H1 (cell line): Measurements from ENCODE around the gene DGKA. TPM values are rescaled to one million over a fixed set of nuclear protein-coding genes. Genes with fewer than 3 reads are reported as not detected.

Source experiments
- CTCF ChIA-PET: fragments of 300-600 bp; sonication (Branson Sonifier 250); formaldehyde crosslinking; loops from one replicate; lab custom pipeline; 2021; ENCODE audit not compliant: partially characterized antibody; lab: Charles Lee
- POLR2A ChIA-PET: fragments of 300-600 bp; sonication (Branson Sonifier 250); formaldehyde crosslinking; loops from one replicate; lab custom pipeline; 2021; ENCODE audit warnings: inconsistent platforms; ENCODE audit not compliant: partially characterized antibody; lab: Charles Lee
- DNase-seq, 2 experiments: peaks; one replicate each; pipeline versions ENCODE4 v3.0.0 to v3.0.0-alpha.2; 2010 to 2022; ENCODE audit warnings: low spot score in 2 of 2, low read depth in 1 of 2, mixed read lengths in 1 of 2
- FAIRE-seq: peaks from 2 replicates; lab custom pipeline; 2011; peaks lifted over from hg19 to GRCh38; lab: Jason Lieb, UNC
- H2AFZ ChIP-seq: 2 replicates; pipeline ENCODE4 v1.8.1; 2012; ENCODE audit warnings: low read length, inconsistent platforms
- H2AK5ac ChIP-seq: 2 replicates; pipeline ENCODE4 v1.6.1; 2013; ENCODE audit warnings: low read depth, low read length
- H2BK120ac ChIP-seq: replicated peaks from 2 replicates; pipeline ENCODE3; 2013; ENCODE audit warnings: low read depth, low read length, inconsistent platforms
- H2BK12ac ChIP-seq: 2 replicates; pipeline ENCODE4 v1.6.1; 2013; ENCODE audit warnings: low read depth, low read length
- H2BK15ac ChIP-seq: 2 replicates; pipeline ENCODE4 v1.6.1; 2013; ENCODE audit warnings: low read length
- H2BK20ac ChIP-seq: 2 replicates; pipeline ENCODE4 v1.6.1; 2013; ENCODE audit warnings: low read length
- H2BK5ac ChIP-seq: 2 replicates; pipeline ENCODE4 v1.6.1; 2013; ENCODE audit warnings: low read depth, low read length
- H3K14ac ChIP-seq: 2 replicates; pipeline ENCODE4 v1.6.1; 2013; ENCODE audit warnings: inconsistent platforms; ENCODE audit not compliant: insufficient read length
- H3K18ac ChIP-seq: 2 replicates; pipeline ENCODE4 v1.6.1; 2013; ENCODE audit warnings: low read length; ENCODE audit errors: extremely low read depth
- H3K23ac ChIP-seq: 2 replicates; pipeline ENCODE4 v1.6.1; 2013; ENCODE audit warnings: inconsistent platforms; ENCODE audit not compliant: insufficient read length
- H3K23me2 ChIP-seq: 2 replicates; pipeline ENCODE4 v1.6.1; 2013; ENCODE audit warnings: low read depth, low read length
- H3K27ac ChIP-seq: 2 replicates; pipeline ENCODE4 v1.6.1; 2011; ENCODE audit warnings: low read depth, low read length, inconsistent platforms
- H3K27me3 ChIP-seq, 4 experiments: replicated peaks in 1 of 4; 1 replicate in 1 of 4; 2 replicates in 3 of 4; pipeline versions ENCODE4 v1.6.1 to v1.8.1; 2011 to 2013; ENCODE audit warnings: low read length in 3 of 4, mild to moderate bottlenecking in 3 of 4, inconsistent platforms in 2 of 4, mixed read lengths in 2 of 4, moderate library complexity in 1 of 4; ENCODE audit not compliant: control insufficient read depth in 3 of 4, insufficient read depth in 3 of 4; ENCODE audit errors: extremely low read depth in 1 of 4
- H3K36me3 ChIP-seq, 4 experiments: 2 replicates each; pipeline versions ENCODE4 v1.6.1 to v1.8.1; 2011 to 2013; ENCODE audit warnings: mild to moderate bottlenecking in 4 of 4, low read length in 3 of 4, moderate library complexity in 2 of 4, control low read depth in 1 of 4, inconsistent platforms in 1 of 4; ENCODE audit not compliant: insufficient read depth in 4 of 4, control insufficient read depth in 2 of 4
- H3K4ac ChIP-seq: replicated peaks from 2 replicates; pipeline ENCODE3; 2013; ENCODE audit warnings: low read length, low read depth, mixed read lengths, inconsistent platforms; ENCODE audit not compliant: insufficient read length
- H3K4me1 ChIP-seq, 4 experiments: replicated peaks in 1 of 4; 1 replicate in 1 of 4; 2 replicates in 3 of 4; pipeline versions ENCODE4 v1.6.1 to v1.8.1; 2011 to 2013; ENCODE audit warnings: low read length in 3 of 4, inconsistent platforms in 2 of 4, mixed read lengths in 1 of 4; ENCODE audit not compliant: insufficient read depth in 4 of 4, control insufficient read depth in 3 of 4
- H3K4me2 ChIP-seq, 2 experiments: 2 replicates each; pipeline versions ENCODE4 v1.6.1 to v1.8.1; 2011 to 2013; ENCODE audit warnings: low read depth in 2 of 2, low read length in 2 of 2, control low read depth in 1 of 2, inconsistent platforms in 1 of 2, mild to moderate bottlenecking in 1 of 2; ENCODE audit not compliant: insufficient read depth in 1 of 2
- H3K4me3 ChIP-seq, 4 experiments: fragments of 200-600, 300-600 bp in 1 of 4; sonication (generic), shearing (Covaris generic), sonication (Bioruptor Twin) in 1 of 4; 2 replicates each; pipeline versions ENCODE4 v1.5.1 to v1.8.1; 2011 to 2016; ENCODE audit warnings: low read length in 4 of 4, low read depth in 3 of 4, control low read depth in 2 of 4, inconsistent platforms in 2 of 4, mild to moderate bottlenecking in 2 of 4, mixed read lengths in 1 of 4, moderate library complexity in 1 of 4; ENCODE audit not compliant: insufficient read depth in 2 of 4; ENCODE audit errors: extremely low read depth in 1 of 4
- H3K56ac ChIP-seq: replicated peaks from 2 replicates; pipeline ENCODE3; 2013; ENCODE audit warnings: low read depth, mild to moderate bottlenecking, mixed read lengths, low read length, inconsistent platforms; ENCODE audit not compliant: insufficient read length
- H3K79me1 ChIP-seq: 2 replicates; pipeline ENCODE4 v1.6.1; 2013; ENCODE audit warnings: low read depth, low read length, control low read depth
- H3K79me2 ChIP-seq, 2 experiments: 2 replicates each; pipeline versions ENCODE4 v1.6.1 to v1.8.1; 2012 to 2013; ENCODE audit warnings: low read length in 2 of 2, mild to moderate bottlenecking in 2 of 2, inconsistent platforms in 1 of 2; ENCODE audit not compliant: insufficient read depth in 2 of 2, control insufficient read depth in 1 of 2
- H3K9ac ChIP-seq, 4 experiments: replicated peaks in 1 of 4; 1 replicate in 1 of 4; 2 replicates in 3 of 4; pipeline versions ENCODE4 v1.6.1 to v1.8.1; 2011 to 2013; ENCODE audit warnings: low read depth in 3 of 4, low read length in 3 of 4, control low read depth in 2 of 4, mild to moderate bottlenecking in 2 of 4, moderate library complexity in 2 of 4, inconsistent platforms in 1 of 4; ENCODE audit errors: extremely low read depth in 1 of 4
- H3K9me3 ChIP-seq, 2 experiments: 2 replicates each; pipeline versions ENCODE4 v1.6.1 to v1.8.1; 2012 to 2013; ENCODE audit warnings: mild to moderate bottlenecking in 2 of 2, moderate library complexity in 2 of 2, control low read depth in 1 of 2, inconsistent platforms in 1 of 2, low read depth in 1 of 2, low read length in 1 of 2, mixed read lengths in 1 of 2; ENCODE audit not compliant: insufficient read depth in 2 of 2
- H4K20me1 ChIP-seq, 2 experiments: replicated peaks in 1 of 2; 2 replicates each; pipeline versions ENCODE3 to v1.8.1; 2011 to 2013; ENCODE audit warnings: inconsistent platforms in 2 of 2, low read length in 2 of 2, mild to moderate bottlenecking in 1 of 2; ENCODE audit not compliant: insufficient read depth in 2 of 2, control insufficient read depth in 1 of 2
- H4K5ac ChIP-seq: 2 replicates; pipeline ENCODE4 v1.6.1; 2013; ENCODE audit warnings: low read length, low read depth, mixed read lengths, inconsistent platforms; ENCODE audit not compliant: insufficient read length
- H4K8ac ChIP-seq: 2 replicates; pipeline ENCODE4 v1.8.0; 2013; ENCODE audit warnings: mild to moderate bottlenecking, moderate library complexity, low read length, inconsistent platforms; ENCODE audit not compliant: insufficient read depth; ENCODE audit errors: extremely low read depth
- H4K91ac ChIP-seq: replicated peaks from 2 replicates; pipeline ENCODE3; 2013; ENCODE audit warnings: low read length, mixed read lengths, inconsistent platforms; ENCODE audit not compliant: insufficient read length
- BRCA1 ChIP-seq: IDR thresholded peaks from 2 replicates; pipeline ENCODE4 v1.6.1; 2012; ENCODE audit warnings: low read depth, low read length, improper control_type of control experiment
- RAD21 ChIP-seq, 2 experiments: IDR thresholded peaks in 1 of 2; conservative IDR thresholded peaks in 1 of 2; 2 replicates each; pipeline ENCODE4 v1.6.1; 2011; ENCODE audit warnings: low read depth in 2 of 2, low read length in 2 of 2, improper control_type of control experiment in 1 of 2, inconsistent platforms in 1 of 2, mild to moderate bottlenecking in 1 of 2, moderate library complexity in 1 of 2
- TAF1 ChIP-seq: IDR thresholded peaks from 2 replicates; pipeline ENCODE4 v1.6.1; 2011; ENCODE audit warnings: mild to moderate bottlenecking, low read depth, low read length
- WGBS, 2 experiments: shearing (Covaris generic) in 1 of 2; methylation state at CpG; one replicate each; pipeline versions ENCODE4 v1.1.6 to v1.1.7; 2013 to 2015; ENCODE audit warnings: low lambda C conversion rate in 2 of 2, mixed read lengths in 2 of 2, inconsistent platforms in 1 of 2, low coverage in 1 of 2, missing lambda C conversion rate in 1 of 2; ENCODE audit not compliant: insufficient replicate concordance in 2 of 2, insufficient coverage in 1 of 2, insufficient read length in 1 of 2; ENCODE audit errors: extremely low coverage in 1 of 2, missing lambda C conversion rate in 1 of 2; 5-methylcytosine and 5-hydroxymethylcytosine counted together
- polyA plus RNA-seq, 7 experiments: library from polyadenylated mRNA; depleted of rRNA in 3 of 7; stranded (reverse) in 5 of 7; unstranded in 2 of 7; fragments of >200 nt in 5 of 7; fragments of 200-250 nt in 2 of 7; gene quantifications; 1 replicate in 5 of 7; 2 replicates in 1 of 7; 4 replicates in 1 of 7; pipeline versions ENCODE4 v1.2.1 to v1.2.3, GENCODE V29; 2011 to 2013; ENCODE audit warnings: missing spikeins in 2 of 7, mixed read lengths in 2 of 7
- total RNA-seq: library from RNA; stranded (reverse); fragmentation: NEBNext Ultra II Directional; extraction: Animal tissue kit (Norgen Biotek cat#: 25700); gene quantifications from 2 replicates; pipeline ENCODE4 v1.2.1, GENCODE V29; 2021

The DGKA gene
- total and polyA plus RNA-seq, 2 of the 8 experiments (the other 6 are each of a cell fraction or from before 2014, with no cell fraction given) = 15.9 to 18.0 TPM

DNA sequence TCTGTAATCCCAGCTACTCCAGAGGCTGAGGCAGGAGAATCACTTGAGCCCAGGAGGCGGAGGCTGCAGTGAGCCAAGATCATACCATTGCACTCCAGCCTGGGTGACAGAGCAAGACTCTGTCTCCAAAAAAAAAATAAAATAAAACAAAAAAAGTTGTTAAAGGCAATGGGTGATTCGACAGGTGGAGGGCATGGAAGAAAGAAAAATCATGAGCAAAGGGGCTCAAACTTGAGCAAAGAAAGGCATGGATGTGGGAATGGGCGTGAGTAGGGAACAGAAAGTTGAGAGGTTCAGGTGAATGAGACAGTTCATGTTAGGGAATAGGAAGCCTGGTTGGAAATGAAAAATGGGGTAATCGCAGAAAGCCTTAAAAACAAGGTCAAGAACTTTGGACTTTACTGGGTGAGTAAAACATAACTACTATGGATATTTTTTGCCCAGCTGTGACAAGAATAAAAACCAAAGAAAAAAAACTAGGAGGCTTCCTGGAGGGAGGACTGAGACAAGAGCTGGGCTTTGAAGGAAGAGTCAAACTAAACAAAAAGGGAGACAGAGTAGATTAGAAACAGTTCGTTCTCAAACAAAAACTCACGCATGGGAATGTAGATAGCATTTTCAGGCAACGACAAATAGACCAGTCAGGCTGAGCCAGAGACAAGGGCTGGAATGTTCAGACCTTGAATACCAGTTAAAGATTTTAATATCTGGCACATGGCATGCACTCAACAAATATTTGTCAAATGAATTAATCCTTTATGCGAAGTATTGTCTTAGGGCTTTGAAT is 22.0 kb upstream of the DGKA start:
- Histone ChIP-seq H4K5ac (no peak overlapping the region), H3K14ac (no peak overlapping the region), H3K23me2 (no peaks in the 10 kb centered on the region), H3K79me1 (no peaks in the 10 kb centered on the region; the same call in 1 of the 2 replicates), H2BK120ac (no peak overlapping the region), H3K9me3 (no peaks in the 10 kb centered on the region), H2AFZ (no peak overlapping the region), H4K8ac (no peak overlapping the region), H3K4ac (no peak overlapping the region), H3K23ac (no peak overlapping the region), H3K18ac (no peak overlapping the region), H3K27me3 (no peaks in the 10 kb centered on the region), H2BK15ac (no peak overlapping the region), H3K4me2 (no peak overlapping the region), H3K4me3 (no peak overlapping the region), H2BK5ac (no peak overlapping the region), H3K4me1 (no peaks in the 10 kb centered on the region), H2BK20ac (no peak overlapping the region), H3K36me3 (peaks cover 0 to 8% (median 0%) of the 10 kb centered on the region in 4 experiments; a peak in 2 of 8 replicates), H2AK5ac (no peak overlapping the region), H3K56ac (no peak overlapping the region), H4K20me1 (peaks cover 3 to 4% of the 10 kb centered on the region in 2 experiments), H3K9ac (no peak overlapping the region), H3K27ac (no peak overlapping the region), H3K79me2 (peaks cover 0 to 13% of the 10 kb centered on the region in 2 experiments; a peak in 2 of 4 replicates), H4K91ac (no peak overlapping the region), H2BK12ac (0 out of 2 replicates have a peak overlapping the region, but pooled peaks have one; percentile 81)
- no peak for FAIRE-seq
- ChIA-PET CTCF (interaction anchor here (2.2 kb wide), 1 partner anchor 21 kb away, joined by 5 read pairs; no protein-coding TSS in a partner anchor), POLR2A (no interaction called here)
- 91% methylated on average over 8 of the region's 8 CpGs; no CpG with 5 or more reads in 1 of the 2 experiments for WGBS, 2 experiments
- no peak for TF ChIP-seq RAD21 (IDR thresholded peaks at IDR 0.05 in 1 of 2, conservative IDR thresholded peaks at IDR 0.05 in 1 of 2; ENCODE audit: low read depth in 2 of 2, low read length in 2 of 2)
- TF ChIP-seq BRCA1 = no peak
- TF ChIP-seq TAF1 = no peak
- no peak for DNase-seq
